GM19238 (cell line): ENCODE measurements around the gene ZNF474.

ENCODE experiments used
- DNase-seq: peaks from one replicate; pipeline ENCODE4 v3.0.0; 2011; ENCODE audit warnings: low spot score; ENCODE audit not compliant: insufficient read length

ZNF474 gene

DNA sequence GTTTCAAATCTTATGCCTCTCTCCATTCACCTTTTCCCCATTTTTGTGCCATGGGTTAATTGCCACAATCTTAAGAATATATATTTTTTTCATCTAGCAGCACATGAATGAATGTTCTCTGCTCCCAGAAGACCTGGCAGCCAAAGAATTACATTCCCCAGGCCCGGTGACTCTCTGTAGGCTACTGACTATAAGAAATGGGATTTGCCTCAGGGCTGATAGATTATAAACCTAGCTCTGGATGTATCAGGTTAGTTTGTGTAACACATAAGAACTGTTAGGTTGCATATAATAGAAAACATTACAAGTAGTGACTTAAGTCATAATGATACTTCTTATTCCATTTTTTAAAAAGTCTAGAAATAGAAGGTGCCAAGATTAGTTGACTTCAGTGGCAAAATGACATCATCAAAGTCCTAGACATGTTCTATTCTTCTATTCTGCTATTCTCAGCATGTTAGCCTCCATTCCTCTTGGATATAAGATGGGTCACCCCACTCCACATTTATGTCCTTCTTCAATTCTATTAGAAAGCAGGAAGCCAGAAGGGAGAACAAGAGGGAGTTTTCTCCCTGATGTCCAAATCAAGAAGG is 10.9 kb upstream of the ZNF474 start:
- DNase-seq, result no peak

GRCh38 chr5:122119205-122119604 is 10.1 kb upstream of the ZNF474 start:
- no peak for DNase-seq

GRCh38 chr5:122120493-122120892 is 8.9 kb upstream of the ZNF474 start:
- no peak for DNase-seq

DNA sequence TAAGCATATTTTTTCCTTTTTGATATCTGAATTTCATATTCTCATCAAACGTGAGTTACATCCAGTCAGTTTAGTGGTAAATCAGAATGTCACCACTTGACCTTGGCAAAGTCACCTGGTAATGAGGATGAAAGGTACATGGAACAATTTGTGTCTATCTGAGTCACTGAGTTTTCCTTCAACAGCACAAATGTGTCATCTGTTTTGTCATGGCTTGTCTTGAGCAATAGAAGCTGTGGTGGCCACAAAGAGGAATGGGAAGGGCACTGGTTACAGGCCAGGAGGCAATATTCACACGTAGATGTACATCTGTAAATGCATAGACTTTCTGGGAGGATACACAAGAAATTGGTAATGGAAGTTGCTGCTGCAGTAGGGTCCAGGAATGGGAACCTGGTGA is 8.4 kb upstream of the ZNF474 start:
- DNase-seq, result no peak

GRCh38 chr5:122121479-122122465 is 7.6 kb upstream of the ZNF474 start:
- no peak for DNase-seq

- no peak for DNase-seq
Observed at GRCh38 chr5:122124766-122125165, 4.6 kb upstream of the ZNF474 start.

GRCh38 chr5:122126177-122126755 is 3.1 kb upstream of the ZNF474 start:
- DNase-seq, result no peak

DNA sequence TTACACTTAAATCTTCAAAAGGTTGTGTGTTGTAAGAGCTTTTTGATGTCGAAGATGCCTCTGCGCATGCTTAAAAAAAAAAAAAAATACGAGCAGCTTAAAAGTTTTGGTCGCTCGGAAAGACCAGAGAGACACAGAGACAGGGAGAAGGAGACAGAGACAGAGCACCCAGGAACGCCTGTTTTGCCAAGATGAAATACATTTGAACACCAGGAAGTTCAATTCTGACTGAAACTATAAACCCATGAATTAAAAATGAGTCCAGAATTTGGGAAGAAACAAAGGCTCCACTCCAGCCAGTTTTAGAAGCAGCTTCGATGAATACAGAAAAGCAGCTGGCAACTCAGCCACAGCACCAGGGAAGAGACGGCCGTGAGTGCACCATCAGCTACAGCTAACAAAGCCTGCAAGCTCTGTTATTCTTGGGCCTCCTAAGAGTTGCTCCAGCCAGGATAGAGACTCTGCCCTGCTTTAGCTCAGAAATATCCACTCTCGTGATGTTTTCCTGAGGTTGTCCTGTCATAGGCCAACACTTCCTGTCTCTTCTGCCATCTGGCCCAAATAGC is 2.5 kb upstream of the ZNF474 start:
- no peak for DNase-seq

DNA sequence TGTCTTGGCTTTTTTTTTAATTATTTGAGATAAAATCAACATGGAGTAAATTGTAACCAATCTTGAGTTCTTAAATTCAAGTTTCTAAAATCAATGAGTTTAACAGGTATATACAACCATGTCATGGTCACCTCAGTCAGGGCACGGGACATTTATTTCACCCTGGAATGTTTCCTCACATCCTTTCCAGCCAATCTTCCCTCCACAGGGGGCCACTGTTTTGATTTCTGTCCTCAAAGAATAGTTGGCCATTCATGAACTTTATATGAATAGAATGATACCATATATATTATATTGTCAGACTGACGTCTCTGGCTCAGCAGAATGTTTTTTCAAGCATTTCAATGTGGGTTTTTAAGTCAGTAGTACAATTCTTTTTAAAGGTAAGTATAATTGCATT is 806 bp downstream of the ZNF474 start:
- no peak for DNase-seq

DNA sequence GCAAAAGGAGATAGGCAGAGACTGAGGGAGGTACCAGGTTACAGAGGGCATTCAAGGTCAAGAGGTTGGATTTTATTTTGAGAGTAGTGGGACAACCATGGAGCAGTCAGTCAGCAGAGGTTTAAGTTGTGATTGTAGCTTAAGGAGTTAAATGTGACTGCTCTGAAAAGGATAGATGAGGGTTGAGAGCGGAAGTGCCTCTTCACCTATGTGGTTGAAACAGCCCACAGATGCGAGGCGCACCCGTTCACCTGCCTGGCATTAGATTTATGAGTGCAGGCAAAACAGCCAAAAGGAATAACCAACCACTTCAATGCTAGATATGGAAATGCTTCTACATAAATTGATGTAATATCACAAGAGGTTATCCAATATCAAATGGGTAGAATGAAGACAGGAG is 8.4 kb downstream of the ZNF474 start:
- DNase-seq, result no peak

DNA sequence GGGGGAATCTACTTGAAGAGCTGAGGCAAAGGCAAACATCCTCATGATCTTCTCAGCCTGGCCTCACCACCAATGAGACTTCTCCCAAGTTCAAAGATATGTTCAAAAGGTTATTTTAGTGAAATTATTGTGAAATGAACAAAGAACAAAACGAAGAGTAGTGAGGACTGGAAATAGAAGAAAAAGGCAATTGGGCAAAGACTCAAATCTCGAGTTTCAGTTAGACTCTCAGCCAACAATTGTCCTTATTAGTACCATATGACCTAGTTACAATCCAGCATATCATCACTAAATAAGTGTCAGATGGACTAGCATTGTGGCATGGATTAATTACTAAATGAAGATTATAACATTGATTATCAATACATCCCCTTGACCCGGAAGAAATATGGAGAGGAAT is 9.0 kb downstream of the ZNF474 start:
- DNase-seq, result no peak

DNA sequence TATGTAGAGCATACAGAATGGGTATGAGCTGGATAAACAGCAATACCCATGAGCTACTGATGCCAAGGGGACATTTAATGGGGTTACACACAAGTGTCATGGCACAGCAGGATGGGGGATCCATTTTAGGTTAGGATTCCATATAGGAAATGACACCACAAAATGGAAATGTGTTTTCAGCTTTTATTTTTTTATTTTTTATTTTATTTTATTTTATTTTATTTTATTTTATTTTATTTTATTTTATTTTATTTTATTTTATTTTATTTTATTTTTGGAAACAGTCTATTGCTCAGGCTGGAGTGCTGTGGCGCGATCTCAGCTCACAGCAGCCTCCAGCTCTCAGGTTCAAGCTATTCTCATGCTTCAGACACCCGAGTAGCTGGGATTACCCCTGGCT is 11.6 kb downstream of the ZNF474 start:
- no peak for DNase-seq

DNA sequence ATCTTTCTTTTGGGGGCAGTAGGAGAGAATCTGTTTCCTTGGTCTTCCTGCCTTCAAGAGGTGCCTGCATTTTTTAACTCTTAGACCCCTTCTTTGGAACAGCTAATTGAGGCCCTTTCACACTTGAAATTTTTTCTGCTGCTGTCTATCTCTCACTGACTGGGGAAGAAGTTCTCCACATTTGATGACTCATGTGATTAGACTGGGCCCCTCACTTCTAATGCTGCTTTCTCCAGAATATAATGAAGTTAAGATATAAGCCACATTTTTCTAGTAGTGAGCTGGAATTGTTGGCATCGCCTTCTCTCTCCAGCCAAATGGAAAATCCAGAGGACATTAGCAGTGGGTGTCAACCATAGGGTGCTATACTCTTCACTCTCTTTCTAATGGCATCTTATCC is 12.4 kb downstream of the ZNF474 start:
- DNase-seq, result no peak

- no peak for DNase-seq
Observed at GRCh38 chr5:122142480-122143164, 13.3 kb downstream of the ZNF474 start.

- no peak for DNase-seq
Observed at GRCh38 chr5:122144236-122144635, 14.9 kb downstream of the ZNF474 start.

DNA sequence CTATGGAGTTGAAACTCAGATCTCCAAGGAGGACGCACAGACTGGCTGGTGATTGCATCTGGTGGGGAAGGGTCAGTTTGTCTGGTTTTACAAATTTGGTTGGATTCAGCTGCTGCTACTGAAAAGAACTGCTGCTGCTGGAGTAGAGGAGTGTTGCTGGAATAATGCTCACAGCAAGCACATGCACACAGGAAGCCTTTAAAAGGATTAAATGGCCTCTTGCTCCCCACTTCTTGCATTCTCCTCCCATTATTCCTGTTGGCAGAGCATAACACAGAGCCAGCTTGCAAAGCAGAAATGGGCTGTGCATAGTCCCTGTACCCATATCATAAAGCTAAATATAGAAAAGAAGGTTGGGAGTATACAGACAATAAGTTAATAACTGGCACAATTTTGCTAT is 16.6 kb downstream of the ZNF474 start:
- DNase-seq, result no peak

DNA sequence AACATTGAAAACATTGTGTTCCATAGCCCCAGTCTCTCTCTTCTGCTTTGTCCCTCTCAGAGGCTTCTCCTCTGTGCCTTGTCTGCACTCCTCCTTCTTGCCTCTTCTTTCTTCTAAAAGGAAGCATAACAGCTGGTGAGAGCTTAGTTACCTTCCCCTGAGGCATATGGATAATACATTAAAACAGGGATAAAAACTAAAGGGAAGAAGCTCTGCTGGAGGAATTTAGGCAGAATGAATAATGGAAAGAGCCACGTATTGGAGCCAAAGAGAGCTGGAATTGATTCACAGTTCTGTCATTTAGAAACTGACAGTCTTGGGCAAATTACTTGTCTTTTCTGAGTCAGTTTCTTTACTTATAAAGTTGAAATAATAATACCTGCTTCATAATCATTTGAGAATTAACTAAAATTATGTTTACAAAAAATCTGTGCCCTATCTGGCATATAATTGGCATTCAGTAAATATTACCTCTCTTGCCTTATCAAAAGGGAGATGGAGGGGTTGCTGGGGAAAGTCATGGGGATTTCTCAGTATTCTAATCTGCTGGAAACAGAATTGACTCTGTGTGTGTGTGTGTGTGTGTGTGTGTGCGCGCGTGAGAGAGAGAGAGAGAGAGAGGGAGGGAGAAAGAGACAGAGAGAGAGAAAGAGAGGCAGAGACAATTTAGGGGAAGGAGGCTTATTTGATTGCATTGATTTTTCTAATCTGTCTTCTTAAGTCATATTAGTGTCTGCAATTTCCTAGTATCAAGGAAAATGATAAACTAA is 20.2 kb downstream of the ZNF474 start:
- no peak for DNase-seq

- no peak for DNase-seq
Observed at GRCh38 chr5:122150215-122150614, 20.9 kb downstream of the ZNF474 start.

GRCh38 chr5:122151640-122152039 is 22.3 kb downstream of the ZNF474 start:
- DNase-seq, result no peak

GRCh38 chr5:122152266-122152900 is 23.0 kb downstream of the ZNF474 start:
- DNase-seq, result no peak
